WTC11 (cell line): ENCODE results near the gene GOLT1A. TPM values are rescaled to one million over a fixed set of nuclear protein-coding genes. Genes with fewer than 3 reads are reported as not detected.

Source experiments
- ATAC-seq: fragments of 200-7000 bp; cut with Tn5 transposase; 2 replicates; pipeline ENCODE4 v1.10.0; 2021; ENCODE audit warnings: mild to moderate bottlenecking, moderate library complexity
- CTCF ChIA-PET: fragments of 300-600 bp; sonication (Branson Sonifier 250); formaldehyde crosslinking; loops from one replicate; lab custom pipeline; 2021; ENCODE audit warnings: antibody characterized with exemption; lab: Charles Lee
- POLR2A ChIA-PET: fragments of 350-600 bp; sonication (Branson Sonifier 250); formaldehyde crosslinking; loops from one replicate; lab custom pipeline; 2021; ENCODE audit warnings: antibody characterized with exemption; lab: Charles Lee
- DNase-seq: peaks from one replicate; pipeline ENCODE4 v3.0.0; 2021; ENCODE audit warnings: low spot score
- H3K27ac Mint-ChIP-seq: 2 replicates; pipeline ENCODE4 v1.8.0; 2021; ENCODE audit warnings: mixed read lengths
- H3K27me3 Mint-ChIP-seq: 2 replicates; pipeline ENCODE4 v1.8.0; 2021; ENCODE audit warnings: low read depth, mild to moderate bottlenecking, moderate library complexity, mixed read lengths
- H3K36me3 Mint-ChIP-seq: 2 replicates; pipeline ENCODE4 v1.8.0; 2021; ENCODE audit warnings: mixed read lengths
- H3K4me1 Mint-ChIP-seq: 2 replicates; pipeline ENCODE4 v1.8.0; 2022; ENCODE audit warnings: mixed read lengths
- H3K4me3 Mint-ChIP-seq: 2 replicates; pipeline ENCODE4 v1.8.0; 2021; ENCODE audit warnings: mild to moderate bottlenecking, moderate library complexity, mixed read lengths
- H3K9me3 Mint-ChIP-seq: 2 replicates; pipeline ENCODE4 v1.8.0; 2021; ENCODE audit warnings: mixed read lengths
- AFF4 ChIP-seq: sonication (generic); formaldehyde crosslinking; IDR thresholded peaks from 2 replicates; pipeline ENCODE4 v1.8.1; 2023; ENCODE audit warnings: mild to moderate bottlenecking, missing genetic modification reagents, borderline replicate concordance
- ARID4B ChIP-seq: sonication (generic); formaldehyde crosslinking; IDR thresholded peaks from 2 replicates; pipeline ENCODE4 v1.8.0; 2023; ENCODE audit warnings: missing genetic modification reagents, mild to moderate bottlenecking, borderline replicate concordance
- CDX4 ChIP-seq: fragments of 250-450 bp; sonication (Bioruptor Pico); IDR thresholded peaks from 2 replicates; pipeline ENCODE4 v1.9.0; 2021; ENCODE audit warnings: moderate library complexity, mild to moderate bottlenecking, inconsistent platforms, borderline replicate concordance
- E2F1 ChIP-seq: sonication (generic); formaldehyde crosslinking; IDR thresholded peaks from 2 replicates; pipeline ENCODE4 v1.8.0; 2022; ENCODE audit warnings: mild to moderate bottlenecking, missing genetic modification reagents
- E2F4 ChIP-seq: sonication (generic); formaldehyde crosslinking; IDR thresholded peaks from 2 replicates; pipeline ENCODE4 v1.8.1; 2022; ENCODE audit warnings: low read depth, mild to moderate bottlenecking, moderate library complexity, missing genetic modification reagents, borderline replicate concordance
- E2F5 ChIP-seq: sonication (generic); formaldehyde crosslinking; IDR thresholded peaks from 2 replicates; pipeline ENCODE4 v1.8.1; 2022; ENCODE audit warnings: mild to moderate bottlenecking, moderate library complexity, missing genetic modification reagents
- GRHL2 ChIP-seq: fragments of 250-450 bp; sonication (Bioruptor Pico); IDR thresholded peaks from 2 replicates; pipeline ENCODE4 v1.8.0; 2022; ENCODE audit warnings: mild to moderate bottlenecking, moderate library complexity; ENCODE audit not compliant: insufficient replicate concordance, severe bottlenecking
- JAZF1 ChIP-seq: fragments of 250-450 bp; sonication (Bioruptor Pico); IDR thresholded peaks from 2 replicates; pipeline ENCODE4 v1.9.0; 2021; ENCODE audit warnings: moderate library complexity, mild to moderate bottlenecking, inconsistent platforms
- NR1H2 ChIP-seq: sonication (generic); formaldehyde crosslinking; IDR thresholded peaks from 2 replicates; pipeline ENCODE4 v1.9.0; 2021; ENCODE audit warnings: mild to moderate bottlenecking, moderate library complexity, missing genetic modification reagents
- OVOL2 ChIP-seq: fragments of 250-450 bp; sonication (Bioruptor Pico); IDR thresholded peaks from 2 replicates; pipeline ENCODE4 v1.9.0; 2021; ENCODE audit warnings: mild to moderate bottlenecking, borderline replicate concordance
- USF2 ChIP-seq: sonication (generic); formaldehyde crosslinking; IDR thresholded peaks from 2 replicates; pipeline ENCODE4 v1.8.1; 2023; ENCODE audit warnings: mild to moderate bottlenecking, missing genetic modification reagents, moderate library complexity
- ZBTB43 ChIP-seq: sonication (generic); formaldehyde crosslinking; IDR thresholded peaks from 2 replicates; pipeline ENCODE4 v1.8.1; 2023; ENCODE audit warnings: mild to moderate bottlenecking, missing genetic modification reagents
- ZNF138 ChIP-seq: sonication (generic); formaldehyde crosslinking; conservative IDR thresholded peaks from 2 replicates; pipeline ENCODE4 v1.8.1; 2022; ENCODE audit warnings: mild to moderate bottlenecking, moderate library complexity, missing genetic modification reagents
- ZNF416 ChIP-seq: fragments of 250-450 bp; sonication (Bioruptor Pico); IDR thresholded peaks from 2 replicates; pipeline ENCODE4 v1.9.0; 2021; ENCODE audit warnings: mild to moderate bottlenecking, inconsistent platforms
- ZNF425 ChIP-seq: fragments of 250-450 bp; sonication (Bioruptor Pico); conservative IDR thresholded peaks from 2 replicates; pipeline ENCODE4 v1.9.0; 2021; ENCODE audit warnings: mild to moderate bottlenecking
- total RNA-seq: library from RNA; stranded (reverse); gene quantifications from 3 replicates; pipeline ENCODE4 v1.2.3, GENCODE V29; 2021

The GOLT1A gene
- total RNA-seq, 1 experiment from 2014 or later: 6.5 TPM

- POLR2A ChIA-PET: no interaction called here
- Mint-ChIP-seq H3K27me3 (peaks cover 53% of the 10 kb centered on the region), H3K4me3 (no peak overlapping the region)
- TF ChIP-seq CDX4 (CRISPR knock-in tag) (no peak), GRHL2 (CRISPR knock-in tag) (no peak), ZNF416 (no peak), ARID4B (no peak), E2F4 (CRISPR knock-in tag) (no peak), USF2 (CRISPR knock-in tag) (no peak), NR1H2 (no peak), JAZF1 (CRISPR knock-in tag) (no peak), ZNF425 (CRISPR knock-in tag) (no peak), OVOL2 (CRISPR knock-in tag) (no peak), E2F5 (CRISPR knock-in tag) (no peak), ZBTB43 (CRISPR knock-in tag) (no peak), E2F1 (CRISPR knock-in tag) (no peak), ZNF138 (no peak), AFF4 (CRISPR knock-in tag) (no peak)
Measured at GRCh38 chr1:204192589-204193352, 21.0 kb downstream of the GOLT1A start.

More at GRCh38 chr1:204192589-204193352, 21.0 kb downstream of the GOLT1A start:
- Mint-ChIP-seq H3K4me1 (peaks cover 12% of the 10 kb centered on the region), H3K27ac (no peak overlapping the region), H3K36me3 (no peaks in the 10 kb centered on the region), H3K9me3 (peaks cover 6% of the 10 kb centered on the region; the same call in 1 of the 2 replicates)
- DNase-seq (no peak), ATAC-seq (no peak)
- CTCF ChIA-PET: interaction anchor here (3.2 to 5.3 kb wide), 3 partner anchors 14 to 206 kb away, joined by 17 to 68 read pairs (median 46); no protein-coding TSS in a partner anchor
